NCI-H2196 treated with DMSO at 0.1 percent for 48 hours (cell line): ENCODE results near the gene DLST.
A peak's percentile ranks its signal among the peaks of the same experiment; 100 is the strongest.

ENCODE experiments used
- DNase-seq: peaks from one replicate; lab custom pipeline; 2025; ENCODE audit not compliant: unreplicated experiment; lab: John Stamatoyannopoulos, UW

DLST gene

GRCh38 chr14:74937171-74937570, 55.5 kb downstream of the DLST start:
- DNase-seq, result no peak

GRCh38 chr14:74938531-74939495, 57.1 kb downstream of the DLST start:
- no peak for DNase-seq

DNA sequence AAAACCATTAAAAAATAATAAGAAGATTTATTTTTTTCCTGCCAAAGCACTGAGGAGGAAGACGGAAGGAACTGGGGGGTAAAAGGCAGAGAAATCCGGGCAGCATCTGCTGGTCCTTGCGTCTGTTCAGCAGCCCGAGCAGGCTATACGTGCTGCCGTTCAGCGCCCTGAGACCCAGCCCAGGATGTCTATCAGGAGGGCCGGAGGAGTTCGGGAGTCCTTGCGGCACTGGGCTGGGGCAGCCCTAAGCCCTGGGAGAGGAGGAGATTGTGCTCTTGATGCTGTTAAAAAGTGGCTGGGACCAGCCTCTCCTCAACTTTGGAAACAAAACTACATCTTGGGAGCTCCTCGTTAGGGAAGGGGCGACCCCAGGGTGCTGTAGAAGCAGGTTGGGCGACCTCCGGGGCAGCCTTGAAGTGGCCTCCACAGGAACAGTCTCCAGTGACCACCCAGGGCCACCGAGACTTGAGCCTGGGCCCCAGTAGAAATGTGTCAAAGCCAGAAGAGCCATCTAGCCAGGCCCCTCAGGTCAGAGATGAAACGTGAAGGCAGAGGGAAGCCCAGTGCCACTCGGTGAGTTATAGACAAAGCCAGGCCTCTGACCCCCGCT, 59.3 kb downstream of the DLST start:
- no peak for DNase-seq

- no peak for DNase-seq
Observed at GRCh38 chr14:74941676-74942097, 60.0 kb downstream of the DLST start.

- DNase-seq, result no peak
Observed at GRCh38 chr14:74942181-74942580, 60.5 kb downstream of the DLST start.

DNA sequence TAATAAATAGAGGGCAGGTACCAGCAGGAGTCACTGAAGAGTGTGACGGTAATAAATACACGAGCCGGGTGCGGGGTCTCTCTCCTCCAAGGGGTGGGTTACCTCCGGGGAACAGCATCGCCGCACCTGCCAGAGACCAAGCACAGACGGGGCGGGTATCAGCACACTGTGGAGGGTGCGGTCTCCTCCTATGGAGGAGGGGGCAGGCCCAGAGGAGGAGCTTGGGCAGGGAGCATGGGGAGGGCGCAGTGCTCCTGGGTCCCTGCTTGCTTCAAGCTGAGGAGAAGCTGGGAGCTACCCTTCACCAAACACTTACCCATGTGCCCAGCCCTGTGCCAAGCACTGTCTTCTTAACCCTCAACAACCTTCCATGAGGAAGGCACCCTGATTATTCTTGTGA, 60.9 kb downstream of the DLST start:
- DNase-seq, result no peak

DNA sequence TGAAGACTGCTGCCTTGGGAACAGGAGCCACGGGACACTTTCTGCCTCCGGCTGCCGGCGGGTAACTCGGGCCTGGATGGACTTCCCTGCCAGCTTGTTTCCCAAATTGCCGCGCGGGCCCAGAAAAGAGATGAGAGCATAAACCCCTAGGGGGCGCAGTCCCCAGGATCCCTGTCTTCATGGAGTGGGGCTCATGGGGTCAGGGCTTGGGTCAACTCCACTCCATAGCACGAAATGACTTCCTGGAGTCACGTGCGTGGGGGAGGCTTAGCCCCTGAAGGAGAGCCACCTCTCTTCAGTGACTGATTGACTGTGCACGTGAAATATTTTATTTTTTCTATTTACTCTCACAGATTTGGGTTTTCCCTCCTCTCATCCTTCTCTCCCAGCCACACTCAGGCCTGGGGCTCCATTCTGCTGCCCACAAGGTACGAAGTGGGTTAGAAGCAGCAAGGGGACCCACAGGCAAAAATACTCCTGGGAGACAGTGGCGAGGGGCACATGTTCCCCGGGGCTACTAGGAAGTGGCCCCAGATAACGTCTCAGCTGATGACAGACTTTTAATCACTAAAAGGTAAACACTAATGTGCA, 63.6 kb downstream of the DLST start:
- no peak for DNase-seq

DNA sequence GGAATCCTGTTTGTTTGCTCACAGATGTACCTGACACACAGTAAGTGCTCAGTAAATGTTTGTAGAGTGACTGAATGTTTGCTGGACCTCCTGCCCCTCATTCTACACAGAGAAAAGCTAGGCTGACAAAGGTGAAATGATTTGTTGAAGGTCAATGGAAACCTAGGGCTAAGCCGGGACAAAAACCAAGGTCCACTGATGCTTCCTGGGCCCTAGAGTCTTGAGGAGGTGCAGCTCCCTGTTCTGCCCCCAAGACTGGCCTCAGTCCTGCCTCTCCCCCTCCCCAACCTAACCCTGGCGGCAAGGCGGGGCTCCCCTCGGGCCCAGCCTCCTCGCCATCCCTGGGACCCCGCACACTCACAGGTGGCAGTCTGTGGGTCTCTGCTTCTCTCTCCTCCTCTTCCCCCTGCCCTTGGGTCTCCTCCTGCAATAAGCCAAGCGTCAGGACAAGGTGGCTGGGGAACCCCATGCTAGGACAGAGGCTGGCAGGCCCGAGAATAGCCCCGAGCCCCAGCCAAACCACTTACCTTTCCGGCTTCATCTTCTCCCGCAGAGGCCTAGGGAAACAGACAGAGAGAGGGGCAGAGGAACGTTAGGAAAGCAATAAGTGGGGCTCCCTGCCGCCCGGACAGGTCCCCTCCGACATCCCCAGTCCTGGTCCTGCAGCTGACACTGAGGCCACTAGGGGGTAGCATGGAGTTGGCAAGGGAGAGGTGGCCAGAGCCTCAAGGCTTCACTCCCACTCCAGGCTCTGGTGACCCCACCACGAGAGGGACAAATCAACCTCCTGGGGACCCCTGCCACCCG, 64.3 kb downstream of the DLST start:
- DNase-seq, result peak; percentile 45

DNA sequence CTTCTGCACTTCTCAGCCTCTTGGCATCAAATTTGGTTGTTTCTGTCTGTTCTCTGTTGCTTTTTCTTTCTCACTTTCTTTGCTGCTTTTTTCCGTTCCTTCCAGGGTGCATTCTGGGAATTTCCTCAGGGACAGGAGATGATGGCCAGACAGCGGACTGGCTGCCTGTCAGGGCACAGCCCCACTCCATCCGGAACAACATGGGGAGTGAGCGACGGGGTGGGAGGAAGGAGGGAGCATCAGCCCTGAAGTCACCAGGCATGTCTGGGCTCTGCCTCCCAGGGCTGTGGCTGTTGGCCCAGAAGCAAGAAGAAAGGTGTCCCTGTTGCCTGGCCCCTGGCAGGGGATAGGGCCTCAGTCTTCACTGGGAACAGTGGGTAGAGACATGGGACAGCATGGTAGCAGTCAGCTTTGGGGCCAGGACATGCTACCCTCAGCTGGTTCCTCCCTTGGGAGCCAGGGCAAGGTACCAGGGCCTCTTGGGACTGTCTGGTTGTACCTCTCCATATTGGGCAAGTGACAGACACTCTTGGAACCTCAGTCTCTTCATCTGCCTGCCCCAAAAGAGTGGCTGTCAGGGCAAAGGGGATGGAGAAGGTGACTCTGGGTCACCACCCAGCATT, 65.1 kb downstream of the DLST start:
- no peak for DNase-seq

DNA sequence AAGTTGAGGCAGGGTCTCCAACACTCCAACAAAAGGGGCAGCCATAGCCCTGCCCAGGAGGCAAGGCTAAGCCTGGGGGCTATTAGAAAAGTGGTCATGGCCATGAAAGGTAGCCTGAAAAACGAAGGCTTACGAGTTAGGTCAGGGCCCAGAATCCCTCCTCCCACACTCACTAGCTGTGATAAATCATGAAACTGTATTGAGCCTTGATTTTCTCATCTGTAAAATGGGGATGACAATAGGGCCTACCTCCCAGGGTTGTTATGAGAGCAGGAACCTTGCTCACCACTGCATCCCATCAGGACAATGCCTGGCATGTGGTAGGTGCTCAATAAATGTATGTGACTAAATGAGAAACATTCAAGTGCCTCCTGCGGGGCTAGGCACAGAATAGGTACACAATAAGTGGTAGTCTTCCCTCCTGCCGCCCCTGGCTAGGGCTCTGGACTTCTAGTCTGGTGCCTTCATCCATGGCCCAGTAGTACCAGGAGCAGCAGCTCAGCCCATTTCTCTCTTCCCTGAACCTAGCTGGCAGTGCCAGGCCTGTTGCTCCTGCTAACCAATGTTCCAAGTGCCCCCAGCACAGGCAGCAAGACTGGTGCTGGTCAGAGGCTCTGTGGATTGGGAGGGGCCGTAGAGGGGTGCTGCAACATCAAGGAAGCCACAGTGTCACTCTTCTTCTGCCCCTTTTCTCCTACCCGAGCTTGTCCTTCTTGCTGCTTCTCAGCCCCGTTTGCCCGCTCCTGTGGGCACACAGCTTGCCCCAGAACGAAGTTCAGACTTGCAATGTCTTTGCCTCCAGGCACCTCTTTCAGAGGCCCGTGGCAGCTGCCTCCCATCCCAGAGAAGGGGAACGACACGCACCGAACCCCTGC, 65.9 kb downstream of the DLST start:
- DNase-seq, result no peak

DNA sequence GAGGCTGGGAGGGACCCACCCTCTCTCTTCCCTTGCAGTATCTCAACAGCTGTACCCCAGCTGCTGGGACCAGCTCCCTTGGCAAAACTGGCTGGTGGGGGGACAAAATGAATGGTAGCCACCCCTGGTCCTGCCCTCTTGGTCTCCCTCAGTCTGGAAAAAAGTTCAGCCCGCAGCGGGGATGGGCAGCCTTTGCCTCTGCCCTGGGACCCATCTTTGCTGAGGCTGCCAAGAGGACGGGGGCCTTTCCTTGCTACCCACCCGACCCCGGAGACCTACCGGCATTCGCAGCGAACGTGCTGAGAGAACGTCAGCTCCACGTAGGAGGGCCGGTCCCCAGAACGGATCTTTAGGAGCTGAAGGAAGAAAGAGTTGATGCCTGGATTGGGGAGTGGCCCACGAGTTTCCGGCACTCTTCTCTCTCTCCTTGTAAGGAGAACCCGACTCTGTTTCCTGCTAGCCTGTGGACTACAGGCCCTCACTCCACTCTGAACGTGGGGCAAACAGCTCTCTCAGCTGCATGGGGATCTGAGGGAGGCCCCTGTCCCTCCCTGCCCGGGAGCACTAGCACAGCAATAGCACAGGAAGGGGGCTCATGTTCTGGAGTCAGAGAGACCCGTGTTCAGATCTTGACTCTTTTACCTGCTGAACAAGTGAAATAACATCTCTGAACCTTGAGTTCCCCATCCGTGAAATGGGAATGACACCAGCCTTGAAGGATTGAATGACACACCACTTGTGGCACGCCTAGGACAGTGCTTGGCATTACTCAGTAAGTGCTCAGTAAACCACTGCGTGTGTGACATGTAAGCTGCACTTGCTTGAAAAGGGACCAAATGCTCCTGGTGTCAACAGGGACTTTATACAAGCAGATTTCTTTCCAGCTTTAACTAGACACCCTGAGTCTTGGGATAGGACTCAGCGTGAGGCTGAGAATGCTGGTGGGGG, 66.8 kb downstream of the DLST start:
- no peak for DNase-seq

DNA sequence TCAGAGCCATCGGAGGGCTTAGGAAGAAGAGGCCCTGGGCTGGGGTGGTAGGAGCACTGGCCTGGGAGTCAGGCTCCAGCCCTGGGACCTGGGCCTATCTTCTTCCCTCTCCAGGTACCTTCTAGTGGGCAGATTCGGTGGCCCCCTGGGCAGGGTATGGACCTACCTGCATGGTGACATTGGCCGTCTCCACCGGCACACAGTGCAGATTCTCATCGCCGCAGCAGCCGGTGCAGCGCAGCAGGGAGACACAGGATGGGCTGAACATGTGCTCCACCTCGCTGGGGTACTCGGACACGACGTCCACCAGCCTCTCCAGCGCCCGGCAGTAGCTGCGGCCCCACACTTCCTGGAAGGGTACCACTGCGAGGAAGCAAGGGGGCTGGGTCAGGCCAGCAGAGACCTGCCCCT, 67.5 kb downstream of the DLST start:
- no peak for DNase-seq

GRCh38 chr14:74949859-74950573, 68.3 kb downstream of the DLST start:
- DNase-seq, result no peak

GRCh38 chr14:74950795-74951442, 69.2 kb downstream of the DLST start:
- no peak for DNase-seq

GRCh38 chr14:74951443-74952179, 69.9 kb downstream of the DLST start:
- no peak for DNase-seq

DNA sequence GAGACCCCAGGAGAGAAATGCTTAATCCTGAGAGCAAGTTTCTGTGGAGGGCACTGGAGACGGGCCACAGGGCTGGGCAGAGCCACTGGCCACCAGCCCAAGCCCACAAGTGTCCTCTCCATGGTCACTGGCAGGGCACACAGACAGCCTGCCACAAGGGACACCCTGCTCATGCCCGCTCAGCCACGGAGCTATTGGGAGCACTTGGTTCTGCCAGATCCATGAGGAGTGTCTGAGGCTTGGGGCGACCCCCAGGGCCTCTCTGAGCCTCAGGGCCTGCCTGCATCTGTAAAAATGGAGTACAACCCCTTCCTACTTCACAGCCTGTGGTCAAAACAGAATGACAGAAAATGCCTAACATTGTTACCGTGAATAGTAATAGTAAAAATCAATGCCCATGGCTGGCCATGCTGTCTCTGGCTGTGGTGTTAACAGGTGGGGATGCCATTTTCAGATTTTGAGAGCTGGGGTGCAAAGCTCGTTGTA, 70.5 kb downstream of the DLST start:
- no peak for DNase-seq
